Renal cortex interstitium (tissue), 15 donors: Measurements from ENCODE around the gene MAOB. TPM values are rescaled to one million over a fixed set of nuclear protein-coding genes. Genes with fewer than 3 reads are reported as not detected.
"Not testable (repeated sequence)": the region's sequence is repeated elsewhere in the genome, so short reads cannot be mapped to it uniquely, and the experiment has no call there.

ENCODE experiments used
- DNase-seq, 11 donors: peaks; one replicate each; pipeline ENCODE4 v3.0.0-alpha.2; 2013; ENCODE audit warnings: low read depth in 9 of 11, low spot score in 4 of 11; ENCODE audit errors: extremely low read depth in 1 of 11
- long read RNA-seq, 16 experiments: transcript quantifications; one replicate each; lab custom pipeline, GENCODE V29; 2026
- polyA plus RNA-seq, 3 donors: library from polyadenylated mRNA; unstranded; fragments of 120-200 nt; gene quantifications; one replicate each; pipeline ENCODE4 v1.2.1, GENCODE V29; 2013; ENCODE audit not compliant: insufficient read length in 3 of 3

MAOB gene
- 10 to 100 TPM; 47.6 to 60.5 (median 57.7) TPM for polyA plus RNA-seq
- long read RNA-seq, donor 1, partial matches to known transcripts, result 0 of 3 reads
- long read RNA-seq, donor 1, other reads (novel, unspliced or antisense), result 0 of 3 reads
- long read RNA-seq, donor 2, transcript MAOB-201 (15 exons, 2,566 nt), result major isoform, 6 of 6 reads
- long read RNA-seq, donor 2, partial matches to known transcripts, result 0 of 6 reads
- long read RNA-seq, donor 2, other reads (novel, unspliced or antisense), result 0 of 6 reads
- long read RNA-seq, donor 3, transcript MAOB-201 (15 exons, 2,566 nt), result major isoform, 10 of 10 reads
- long read RNA-seq, donor 3, partial matches to known transcripts, result 0 of 10 reads
- long read RNA-seq, donor 3, other reads (novel, unspliced or antisense), result 0 of 10 reads
- long read RNA-seq, donor 4, transcript MAOB-201 (15 exons, 2,566 nt), result major isoform, 14 of 14 reads
- long read RNA-seq, donor 4, partial matches to known transcripts, result 0 of 14 reads
- long read RNA-seq, donor 4, other reads (novel, unspliced or antisense), result 0 of 14 reads
- long read RNA-seq, donor 5, transcript MAOB-201 (15 exons, 2,566 nt), result major isoform, 25 of 25 reads
- long read RNA-seq, donor 5, partial matches to known transcripts, result 0 of 25 reads
- long read RNA-seq, donor 5, other reads (novel, unspliced or antisense), result 0 of 25 reads
- long read RNA-seq, donor 6, partial matches to known transcripts, result 0 of 2 reads
- long read RNA-seq, donor 6, other reads (novel, unspliced or antisense), result 0 of 2 reads
- long read RNA-seq, donor 7, transcript MAOB-201 (15 exons, 2,566 nt), result major isoform, 13 of 18 reads
- long read RNA-seq, donor 7, partial matches to known transcripts, result 5 of 18 reads
- long read RNA-seq, donor 7, other reads (novel, unspliced or antisense), result 0 of 18 reads
- long read RNA-seq, donor 8, transcript MAOB-201 (15 exons, 2,566 nt), result major isoform, 19 of 19 reads
- long read RNA-seq, donor 8, partial matches to known transcripts, result 0 of 19 reads
- long read RNA-seq, donor 8, other reads (novel, unspliced or antisense), result 0 of 19 reads
- long read RNA-seq, donor 9, transcript MAOB-201 (15 exons, 2,566 nt), result major isoform, 6 of 6 reads
- long read RNA-seq, donor 9, partial matches to known transcripts, result 0 of 6 reads
- long read RNA-seq, donor 9, other reads (novel, unspliced or antisense), result 0 of 6 reads
- long read RNA-seq, donor 10, transcript MAOB-201 (15 exons, 2,566 nt), result major isoform, 7 of 7 reads
- long read RNA-seq, donor 10, partial matches to known transcripts, result 0 of 7 reads
- long read RNA-seq, donor 10, other reads (novel, unspliced or antisense), result 0 of 7 reads
- long read RNA-seq, donor 11, transcript MAOB-201 (15 exons, 2,566 nt), result major isoform, 9 of 9 reads
- long read RNA-seq, donor 11, partial matches to known transcripts, result 0 of 9 reads
- long read RNA-seq, donor 11, other reads (novel, unspliced or antisense), result 0 of 9 reads
- long read RNA-seq, donor 12, transcript MAOB-201 (15 exons, 2,566 nt), result major isoform, 6 of 6 reads
- long read RNA-seq, donor 12, partial matches to known transcripts, result 0 of 6 reads
- long read RNA-seq, donor 12, other reads (novel, unspliced or antisense), result 0 of 6 reads
- long read RNA-seq, donor 13, transcript MAOB-201 (15 exons, 2,566 nt), result major isoform, 20 of 20 reads
- long read RNA-seq, donor 13, partial matches to known transcripts, result 0 of 20 reads
- long read RNA-seq, donor 13, other reads (novel, unspliced or antisense), result 0 of 20 reads
- long read RNA-seq, donor 14, transcript MAOB-201 (15 exons, 2,566 nt), result major isoform, 9 of 9 reads
- long read RNA-seq, donor 14, partial matches to known transcripts, result 0 of 9 reads
- long read RNA-seq, donor 14, other reads (novel, unspliced or antisense), result 0 of 9 reads
- long read RNA-seq, donor 15, partial matches to known transcripts, result 0 of 4 reads
- long read RNA-seq, donor 15, other reads (novel, unspliced or antisense), result 0 of 4 reads
- long read RNA-seq, donor 16, transcript MAOB-201 (15 exons, 2,566 nt), result major isoform, 21 of 21 reads
- long read RNA-seq, donor 16, partial matches to known transcripts, result 0 of 21 reads
- long read RNA-seq, donor 16, other reads (novel, unspliced or antisense), result 0 of 21 reads

GRCh38 chrX:43882294-43882681 lies at the start of gene MAOB:
Gene MAOB, minus strand, starts transcription at chrX:43882450. Its CDS starts 151 bp downstream, at chrX:43882299.
- DNase-seq, result peak in 2 of 11 donors; percentile 23 to 31

- DNase-seq, result not testable (repeated sequence)
Measured at GRCh38 chrX:43922032-43922431, 39.8 kb upstream of the MAOB start.

- not testable (repeated sequence) for DNase-seq
Measured at GRCh38 chrX:43910772-43911171, 28.5 kb upstream of the MAOB start.

GRCh38 chrX:43910012-43910411 lies 27.8 kb upstream of the MAOB start:
- DNase-seq, result no peak

- DNase-seq, result no peak
Measured at GRCh38 chrX:43909141-43909540, 26.9 kb upstream of the MAOB start.

- DNase-seq, result no peak
Measured at GRCh38 chrX:43899878-43900815, 17.9 kb upstream of the MAOB start.

GRCh38 chrX:43898406-43899035 lies 16.3 kb upstream of the MAOB start:
- DNase-seq, result no peak

GRCh38 chrX:43897290-43897689 lies 15.0 kb upstream of the MAOB start:
- no peak for DNase-seq

- no peak for DNase-seq
Measured at GRCh38 chrX:43892336-43892870, 10.2 kb upstream of the MAOB start.

GRCh38 chrX:43885617-43886016 lies 3.4 kb upstream of the MAOB start:
- DNase-seq, result no peak

GRCh38 chrX:43881410-43882293 lies 598 bp downstream of the MAOB start:
- DNase-seq, result no peak

- no peak for DNase-seq
Measured at GRCh38 chrX:43880425-43880824, 1.8 kb downstream of the MAOB start.

- peak in 1 of 11 donors; percentile 12 for DNase-seq
Measured at GRCh38 chrX:43878906-43879526, 3.2 kb downstream of the MAOB start.

- DNase-seq, result no peak
Measured at GRCh38 chrX:43876680-43877079, 5.6 kb downstream of the MAOB start.
